CD14-positive monocyte (primary cell): Measurements from ENCODE around the gene TMEM198. TPM values are rescaled to one million over a fixed set of nuclear protein-coding genes. Genes with fewer than 3 reads are reported as not detected.

Experiments used
- DNase-seq, 3 donors: peaks; one replicate each; pipeline ENCODE4 v3.0.0-alpha.2; 2011 to 2022
- H2AFZ ChIP-seq: 2 replicates; pipeline ENCODE4 v1.6.0; 2012; ENCODE audit warnings: mild to moderate bottlenecking, low read depth, low read length, inconsistent platforms; ENCODE audit not compliant: insufficient read depth, poor library complexity, severe bottlenecking
- H3K27ac ChIP-seq, 2 donors: 1 replicate in 1 of 2; 2 replicates in 1 of 2; pipeline ENCODE4 v1.5.1; 2012 to 2013; ENCODE audit warnings: low read length in 2 of 2, control low read depth in 1 of 2, inconsistent platforms in 1 of 2, low read depth in 1 of 2, mild to moderate bottlenecking in 1 of 2
- H3K27me3 ChIP-seq, 2 donors: one replicate each; pipeline versions ENCODE4 v1.6.0 to v1.6.1; 2011 to 2013; ENCODE audit warnings: low read length in 2 of 2; ENCODE audit not compliant: control insufficient read depth in 2 of 2, insufficient read depth in 2 of 2
- H3K36me3 ChIP-seq, 2 donors: replicated peaks in 1 of 2; 1 replicate in 1 of 2; 2 replicates in 1 of 2; pipeline versions ENCODE4 v1.5.1 to v1.6.1; 2012 to 2013; ENCODE audit warnings: low read length in 2 of 2, control low read depth in 1 of 2, inconsistent platforms in 1 of 2, mild to moderate bottlenecking in 1 of 2; ENCODE audit not compliant: insufficient read depth in 2 of 2, control insufficient read depth in 1 of 2
- H3K4me1 ChIP-seq, 2 donors: 1 replicate in 1 of 2; 2 replicates in 1 of 2; pipeline versions ENCODE4 v1.5.1 to v1.6.1; 2012 to 2013; ENCODE audit warnings: low read length in 2 of 2, control low read depth in 1 of 2, inconsistent platforms in 1 of 2, mild to moderate bottlenecking in 1 of 2, moderate library complexity in 1 of 2; ENCODE audit not compliant: insufficient read depth in 2 of 2, control insufficient read depth in 1 of 2
- H3K4me2 ChIP-seq: replicated peaks from 2 replicates; pipeline ENCODE3; 2012; ENCODE audit warnings: low read length, moderate library complexity, mild to moderate bottlenecking; ENCODE audit not compliant: poor library complexity, severe bottlenecking; ENCODE audit errors: extremely low read depth
- H3K4me3 ChIP-seq, 3 experiments: fragments of 200-600 bp in 1 of 3; sonication (generic) in 1 of 3; replicated peaks in 1 of 3; 1 replicate in 2 of 3; 2 replicates in 1 of 3; pipeline ENCODE4 v1.5.1; 2011 to 2013; ENCODE audit warnings: low read length in 3 of 3, mild to moderate bottlenecking in 3 of 3, control low read depth in 2 of 3, low read depth in 2 of 3, inconsistent platforms in 1 of 3, moderate library complexity in 1 of 3
- H3K79me2 ChIP-seq: 2 replicates; pipeline ENCODE4 v1.6.0; 2012; ENCODE audit warnings: mild to moderate bottlenecking, control low read depth, inconsistent platforms, low read length, moderate library complexity; ENCODE audit not compliant: insufficient read depth
- H3K9ac ChIP-seq: 2 replicates; pipeline ENCODE4 v1.6.0; 2017; ENCODE audit warnings: low read length, mild to moderate bottlenecking; ENCODE audit not compliant: insufficient read depth, poor library complexity, severe bottlenecking
- H3K9me3 ChIP-seq, 2 donors: replicated peaks in 1 of 2; 1 replicate in 1 of 2; 2 replicates in 1 of 2; pipeline versions ENCODE4 v1.5.1 to v1.6.1; 2012 to 2013; ENCODE audit warnings: low read length in 2 of 2, control low read depth in 1 of 2; ENCODE audit not compliant: control insufficient read depth in 1 of 2, insufficient read depth in 1 of 2
- H4K20me1 ChIP-seq: 2 replicates; pipeline ENCODE4 v1.6.0; 2012; ENCODE audit warnings: mild to moderate bottlenecking, low read length, control low read depth, moderate library complexity; ENCODE audit not compliant: insufficient read depth
- H3K27ac Mint-ChIP-seq, 7 donors: one replicate each; pipeline ENCODE4 v1.8.0; 2020; ENCODE audit warnings: mild to moderate bottlenecking in 7 of 7, mixed read lengths in 7 of 7, moderate library complexity in 6 of 7, inconsistent platforms in 2 of 7
- H3K27me3 Mint-ChIP-seq, 3 donors: one replicate each; pipeline ENCODE4 v1.8.0; 2021 to 2022; ENCODE audit warnings: low read depth in 3 of 3, mild to moderate bottlenecking in 3 of 3, mixed read lengths in 3 of 3, moderate library complexity in 3 of 3, inconsistent platforms in 1 of 3
- H3K36me3 Mint-ChIP-seq, 2 donors: one replicate each; pipeline ENCODE4 v1.8.0; 2020; ENCODE audit warnings: mixed read lengths in 2 of 2, inconsistent platforms in 1 of 2, mild to moderate bottlenecking in 1 of 2
- H3K4me1 Mint-ChIP-seq: one replicate; pipeline ENCODE4 v1.8.0; 2020; ENCODE audit warnings: mild to moderate bottlenecking, mixed read lengths
- H3K4me3 Mint-ChIP-seq, 2 donors: one replicate each; pipeline ENCODE4 v1.8.0; 2020; ENCODE audit warnings: mild to moderate bottlenecking in 2 of 2, mixed read lengths in 2 of 2, moderate library complexity in 1 of 2
- H3K9me3 Mint-ChIP-seq, 7 donors: one replicate each; pipeline ENCODE4 v1.8.0; 2020 to 2022; ENCODE audit warnings: mixed read lengths in 7 of 7, mild to moderate bottlenecking in 6 of 7, moderate library complexity in 6 of 7, inconsistent platforms in 2 of 7
- CTCF ChIP-seq: fragments of 200-600 bp; IDR thresholded peaks from one replicate; pipeline ENCODE4 v1.8.0; 2022; ENCODE audit warnings: antibody characterized with exemption, mild to moderate bottlenecking
- WGBS: methylation state at CpG from one replicate; pipeline ENCODE4 v1.1.5; 2013; ENCODE audit warnings: missing lambda C conversion rate; ENCODE audit not compliant: insufficient coverage; 5-methylcytosine and 5-hydroxymethylcytosine counted together
- intact Hi-C, 2 donors: fragments of 100-400 bp; cut with micrococcal nuclease; formaldehyde crosslinking; loops; one replicate each; pipeline versions ENCODE4 v1.15.0 to v1.15.1; 2023
- polyA plus RNA-seq, 3 donors: library from polyadenylated mRNA; depleted of rRNA in 1 of 3; unstranded in 2 of 3; stranded (reverse) in 1 of 3; fragments of 300-500 nt in 2 of 3; fragments of >200 nt in 1 of 3; fragmentation: Illumina TruSeq in 2 of 3; gene quantifications; 1 replicate in 2 of 3; 2 replicates in 1 of 3; pipeline ENCODE4 v1.2.3, GENCODE V29; 2012 to 2021

The TMEM198 gene
- polyA plus RNA-seq, 3 donors: not detected

DNA sequence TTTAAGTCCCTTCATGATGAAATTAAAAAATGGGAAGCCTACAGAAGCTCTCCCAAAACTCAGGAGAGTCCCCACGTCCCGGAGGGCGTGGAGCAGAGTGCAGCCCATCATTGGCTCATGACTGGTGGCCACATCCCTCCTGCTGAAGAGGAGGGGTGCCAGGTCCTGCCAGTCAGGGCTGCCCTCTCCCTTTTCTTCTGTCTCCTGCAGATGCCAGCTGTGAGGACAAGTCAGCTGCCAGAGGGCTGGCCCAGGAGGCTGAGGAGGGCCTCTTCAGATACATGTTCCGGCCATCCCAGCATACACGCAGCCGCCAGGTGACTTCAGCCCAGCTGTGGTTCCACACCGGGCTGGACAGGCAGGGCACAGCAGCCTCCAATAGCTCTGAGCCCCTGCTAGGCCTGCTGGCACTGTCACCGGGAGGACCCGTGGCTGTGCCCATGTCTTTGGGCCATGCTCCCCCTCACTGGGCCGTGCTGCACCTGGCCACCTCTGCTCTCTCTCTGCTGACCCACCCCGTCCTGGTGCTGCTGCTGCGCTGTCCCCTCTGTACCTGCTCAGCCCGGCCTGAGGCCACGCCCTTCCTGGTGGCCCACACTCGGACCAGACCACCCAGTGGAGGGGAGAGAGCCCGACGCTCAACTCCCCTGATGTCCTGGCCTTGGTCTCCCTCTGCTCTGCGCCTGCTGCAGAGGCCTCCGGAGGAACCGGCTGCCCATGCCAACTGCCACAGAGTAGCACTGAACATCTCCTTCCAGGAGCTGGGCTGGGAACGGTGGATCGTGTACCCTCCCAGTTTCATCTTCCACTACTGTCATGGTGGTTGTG lies 30.9 kb downstream of the TMEM198 start:
- Histone ChIP-seq H3K27me3 (peaks cover 16 to 33% of the 10 kb centered on the region in 2 donors), H3K4me2 (no peak overlapping the region), H3K36me3 (no peaks in the 10 kb centered on the region), H3K9me3 (no peaks in the 10 kb centered on the region), H3K4me3 (no peak overlapping the region), H3K27ac (no peak overlapping the region), H2AFZ (no peak overlapping the region), H4K20me1 (no peaks in the 10 kb centered on the region), H3K4me1 (peaks cover 8 to 26% of the 10 kb centered on the region in 2 donors), H3K79me2 (no peaks in the 10 kb centered on the region), H3K9ac (no peak overlapping the region)
- H3K27me3 Mint-ChIP-seq: peaks cover 34 to 42% (median 35%) of the 10 kb centered on the region in 3 donors
- H3K36me3 Mint-ChIP-seq: peaks cover 0 to 5% of the 10 kb centered on the region in 2 donors
- peaks cover 20% of the 10 kb centered on the region for H3K4me1 Mint-ChIP-seq
- no peak overlapping the region for H3K27ac Mint-ChIP-seq
- 91% methylated on average over 19 of the region's 22 CpGs for WGBS
- H3K4me3 Mint-ChIP-seq: no peak overlapping the region
- intact Hi-C loops: no loop called here
- peaks cover 0 to 10% (median 3%) of the 10 kb centered on the region in 7 donors for H3K9me3 Mint-ChIP-seq
- TF ChIP-seq CTCF: no peak
- no peak for DNase-seq

- peaks cover 12 to 26% of the 10 kb centered on the region in 2 donors for H3K27me3 ChIP-seq
- peaks cover 26 to 33% (median 29%) of the 10 kb centered on the region in 3 donors for H3K27me3 Mint-ChIP-seq
These were observed 32.0 kb downstream of the TMEM198 start for GRCh38 chr2:219575566-219576504.

More at GRCh38 chr2:219575566-219576504, 32.0 kb downstream of the TMEM198 start:
- H3K9me3 Mint-ChIP-seq: peaks cover 0 to 5% (median 0%) of the 10 kb centered on the region in 7 donors
- Histone ChIP-seq H3K36me3 (no peaks in the 10 kb centered on the region), H3K79me2 (no peaks in the 10 kb centered on the region), H3K4me1 (peaks cover 8 to 18% of the 10 kb centered on the region in 2 donors), H3K9me3 (no peaks in the 10 kb centered on the region), H3K4me3 (no peak overlapping the region), H4K20me1 (no peaks in the 10 kb centered on the region), H2AFZ (no peak overlapping the region), H3K4me2 (no peak overlapping the region), H3K27ac (no peak overlapping the region), H3K9ac (no peak overlapping the region)
- TF ChIP-seq CTCF: no peak
- 100% methylated on average over 2 of the region's 6 CpGs for WGBS
- no peak overlapping the region for H3K27ac Mint-ChIP-seq
- H3K4me1 Mint-ChIP-seq: peaks cover 18% of the 10 kb centered on the region
- no peak for DNase-seq
- intact Hi-C loops: no loop called here
- H3K4me3 Mint-ChIP-seq: no peak overlapping the region
- peaks cover 0 to 4% of the 10 kb centered on the region in 2 donors for H3K36me3 Mint-ChIP-seq
